Measurements from ENCODE around the gene LILRA6.
"Not testable (repeated sequence)": the region's sequence is repeated elsewhere in the genome, so short reads cannot be mapped to it uniquely, and the experiment has no call there.

The LILRA6 gene

DNA sequence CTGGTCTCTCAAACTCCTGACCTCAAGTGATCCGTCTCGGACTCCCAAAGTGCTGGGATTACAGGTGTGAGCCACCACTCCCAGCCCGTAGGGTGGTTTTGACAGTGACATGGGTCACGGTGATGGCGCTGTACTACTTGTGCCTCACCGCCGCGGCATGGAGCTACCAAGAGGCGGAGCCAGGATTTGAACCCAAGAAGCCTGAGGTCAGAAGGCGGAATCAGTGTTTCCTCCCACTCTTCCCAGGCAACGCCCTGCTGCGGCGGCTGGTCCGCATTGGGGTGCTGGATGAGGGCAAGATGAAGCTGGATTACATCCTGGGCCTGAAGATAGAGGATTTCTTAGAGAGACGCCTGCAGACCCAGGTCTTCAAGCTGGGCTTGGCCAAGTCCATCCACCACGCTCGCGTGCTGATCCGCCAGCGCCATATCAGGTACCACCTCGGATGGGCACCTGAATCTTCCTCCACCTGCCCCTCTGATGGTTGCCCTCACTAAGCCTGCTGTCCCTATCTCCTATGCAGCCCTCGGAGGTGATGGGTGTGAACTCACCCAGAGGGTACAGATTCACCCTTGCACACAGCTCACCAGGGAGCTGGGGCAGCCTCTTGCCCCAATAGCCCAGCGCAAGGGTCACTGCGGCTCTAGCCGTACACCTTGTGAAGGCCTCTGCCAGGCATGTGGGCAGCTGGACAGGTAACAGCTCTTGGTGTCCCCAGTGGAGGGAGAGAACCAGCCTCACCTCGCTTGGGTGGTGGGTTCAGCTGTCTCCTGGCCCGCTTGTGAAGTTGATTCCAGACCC is 36.4 kb downstream of the LILRA6 start:
- DNase-seq = no peak

DNA sequence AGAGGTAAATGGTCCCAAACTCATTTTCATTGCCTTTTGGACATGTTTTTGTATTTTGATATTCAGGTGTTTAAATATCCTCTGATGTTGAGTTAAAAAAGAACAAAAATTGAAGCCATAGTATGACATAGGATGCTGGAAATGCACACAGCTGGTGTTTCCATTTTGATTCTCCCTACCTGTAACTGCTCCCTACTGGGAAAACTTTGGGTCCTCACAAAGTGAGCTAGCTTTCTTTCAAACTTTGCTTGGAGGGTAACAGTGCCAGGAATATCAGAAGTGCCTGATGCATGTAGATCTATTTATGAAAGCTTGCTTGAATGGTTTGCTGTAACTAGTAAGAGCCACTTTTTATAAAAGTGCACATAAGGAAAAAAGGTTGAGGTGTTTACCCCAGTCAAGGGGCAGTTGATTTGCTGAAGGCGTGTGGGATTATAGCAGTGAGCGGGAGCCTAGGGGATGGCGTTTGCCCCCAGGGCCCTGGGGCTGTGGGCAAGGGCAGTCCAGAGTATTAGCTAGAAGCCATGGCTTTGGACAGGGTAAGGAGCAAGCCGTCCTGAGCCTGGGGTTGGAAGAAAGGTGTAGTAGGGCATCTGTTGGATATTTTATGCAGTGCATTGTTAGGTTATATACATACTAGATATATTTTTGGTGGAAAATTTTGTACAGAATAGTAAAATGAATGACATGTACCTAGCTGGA is 37.7 kb downstream of the LILRA6 start:
- no peak for DNase-seq

DNA sequence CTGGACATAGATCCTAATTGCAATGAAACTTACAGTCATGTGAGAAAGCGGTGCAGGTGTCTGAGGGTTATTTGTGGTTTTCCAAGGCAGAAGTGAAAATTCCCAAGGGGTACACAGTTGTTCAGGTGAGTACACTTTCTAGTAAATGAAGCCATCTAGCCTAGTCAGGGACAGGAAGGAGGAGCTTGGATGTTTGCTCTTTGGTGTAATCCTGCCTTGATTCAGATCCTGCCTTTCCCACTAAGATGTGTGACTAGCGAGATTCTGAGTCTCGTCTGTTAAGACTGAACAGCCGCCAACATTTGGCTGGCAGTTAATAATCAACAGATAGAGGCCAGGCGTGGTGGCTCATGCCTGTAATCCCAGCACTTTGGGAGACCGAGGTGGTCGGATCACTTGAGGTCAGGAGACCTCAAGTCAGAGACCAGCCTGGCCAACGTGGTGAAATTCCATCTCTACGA is 39.4 kb downstream of the LILRA6 start:
- no peak for DNase-seq

DNA sequence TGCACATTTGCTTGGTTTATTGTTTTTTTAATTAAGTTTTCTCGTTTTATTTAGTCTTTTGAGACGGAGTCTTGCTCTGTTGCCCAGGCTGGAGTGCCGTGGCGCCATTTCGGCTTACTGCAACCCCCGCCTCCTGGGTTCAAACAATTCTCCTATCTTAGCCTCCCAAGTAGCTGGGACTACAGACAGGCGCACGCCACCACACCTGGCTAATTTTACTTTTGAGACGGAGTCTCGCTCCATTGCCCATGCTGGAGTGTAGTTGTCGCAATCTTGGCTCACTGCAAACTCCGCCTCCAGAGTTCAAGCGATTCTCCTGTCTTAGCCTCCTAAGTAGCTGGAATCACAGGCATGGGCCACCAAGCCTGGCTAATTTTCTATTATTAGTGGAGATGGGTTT is 40.6 kb downstream of the LILRA6 start:
- no peak for DNase-seq

DNA sequence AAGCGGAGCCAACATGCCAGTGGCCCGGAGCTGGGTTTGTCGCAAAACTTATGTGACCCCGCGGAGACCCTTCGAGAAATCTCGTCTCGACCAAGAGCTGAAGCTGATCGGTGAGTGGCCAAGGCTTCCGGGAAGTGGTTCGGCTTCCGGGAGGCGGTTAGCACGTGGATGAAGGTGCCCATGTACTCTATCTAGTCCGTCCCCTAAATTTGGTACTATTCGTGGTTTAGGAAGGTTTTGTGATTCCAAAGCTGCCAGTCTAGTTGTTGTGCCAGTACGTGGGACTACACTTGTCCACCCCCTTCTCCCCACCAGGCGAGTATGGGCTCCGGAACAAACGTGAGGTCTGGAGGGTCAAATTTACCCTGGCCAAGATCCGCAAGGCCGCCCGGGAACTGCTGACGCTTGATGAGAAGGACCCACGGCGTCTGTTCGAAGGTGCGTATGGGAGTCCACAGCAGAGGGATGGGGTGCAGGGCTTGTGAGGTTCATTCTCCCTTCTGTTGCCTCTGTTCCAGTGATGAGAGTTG is 41.4 kb downstream of the LILRA6 start:
- no peak for DNase-seq

DNA sequence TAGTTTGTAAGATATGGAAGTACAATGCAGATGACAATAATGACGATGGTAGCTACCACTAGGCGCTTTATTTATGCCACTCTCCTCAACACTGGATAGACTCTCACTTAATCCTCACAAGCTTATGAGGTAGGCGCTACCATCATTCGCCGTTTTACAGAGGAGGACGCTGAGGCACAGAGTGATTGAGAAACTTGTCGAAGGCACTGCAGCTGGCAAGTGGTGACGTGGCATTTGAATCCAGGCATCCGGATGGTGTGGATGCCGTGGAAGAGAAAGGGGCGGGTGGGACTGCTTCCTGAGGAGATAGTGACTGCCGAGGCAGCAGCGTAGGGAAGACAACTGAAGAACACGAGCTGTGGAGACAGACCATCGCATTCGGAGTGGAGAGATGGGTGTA is 43.2 kb downstream of the LILRA6 start:
- no peak for DNase-seq

DNA sequence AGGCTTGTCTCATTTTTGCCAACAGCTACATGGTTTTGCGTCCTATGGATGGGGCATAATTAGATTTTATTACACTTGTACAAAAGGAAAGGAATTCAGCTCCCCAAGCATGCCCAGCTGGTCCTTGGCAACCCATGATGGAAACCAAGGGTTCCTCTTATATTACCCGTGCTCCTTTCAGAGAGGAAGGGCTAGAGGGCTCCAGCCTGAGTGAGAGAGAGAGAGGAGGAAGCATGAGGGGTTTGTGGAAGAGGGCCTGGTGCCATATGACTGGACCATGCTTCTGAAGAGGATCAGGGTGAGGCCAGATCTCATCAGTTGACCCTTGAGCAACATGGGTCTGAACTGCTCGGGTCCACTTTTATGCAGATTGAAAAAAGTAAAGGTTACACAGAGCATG is 45.5 kb downstream of the LILRA6 start:
- no peak for DNase-seq

DNA sequence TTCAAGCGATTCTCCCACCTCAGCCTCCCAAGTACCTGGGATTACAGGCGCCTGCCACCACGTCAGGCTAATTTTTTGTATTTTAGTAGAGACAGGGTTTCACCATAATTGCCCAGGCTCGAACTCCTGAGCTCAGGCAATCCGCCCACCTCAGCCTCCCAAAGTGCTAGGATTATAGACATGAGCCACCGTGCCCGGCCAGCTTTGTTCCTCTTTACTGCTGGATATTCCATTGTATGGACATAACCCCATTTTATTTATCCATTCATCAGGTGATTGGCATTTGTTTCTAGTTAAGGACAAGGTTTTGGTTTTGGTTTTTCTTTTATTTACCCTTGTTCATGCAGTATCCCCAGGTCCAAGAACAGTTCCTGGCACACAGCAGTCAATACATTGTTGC is 46.1 kb downstream of the LILRA6 start:
- no peak for DNase-seq

DNA sequence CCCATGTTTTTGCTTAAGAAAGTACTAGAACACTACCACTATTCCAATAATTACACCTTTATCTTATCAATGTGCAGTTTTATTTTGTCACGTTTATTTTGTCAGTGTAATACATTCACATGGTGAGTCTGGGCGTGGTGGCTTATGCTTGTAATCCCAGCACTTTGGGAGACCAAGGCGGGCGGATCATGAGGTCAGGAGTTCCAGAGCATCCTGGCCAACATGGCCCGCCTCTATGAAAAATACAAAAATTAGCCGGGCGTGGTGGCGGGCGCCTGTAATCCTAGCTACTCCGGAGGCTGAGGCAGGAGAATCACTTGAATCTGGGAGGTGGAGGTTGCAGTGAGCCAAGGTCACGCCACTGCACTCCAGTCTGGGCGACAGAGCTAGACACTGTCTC is 48.1 kb downstream of the LILRA6 start:
- DNase-seq = not testable (repeated sequence)

DNA sequence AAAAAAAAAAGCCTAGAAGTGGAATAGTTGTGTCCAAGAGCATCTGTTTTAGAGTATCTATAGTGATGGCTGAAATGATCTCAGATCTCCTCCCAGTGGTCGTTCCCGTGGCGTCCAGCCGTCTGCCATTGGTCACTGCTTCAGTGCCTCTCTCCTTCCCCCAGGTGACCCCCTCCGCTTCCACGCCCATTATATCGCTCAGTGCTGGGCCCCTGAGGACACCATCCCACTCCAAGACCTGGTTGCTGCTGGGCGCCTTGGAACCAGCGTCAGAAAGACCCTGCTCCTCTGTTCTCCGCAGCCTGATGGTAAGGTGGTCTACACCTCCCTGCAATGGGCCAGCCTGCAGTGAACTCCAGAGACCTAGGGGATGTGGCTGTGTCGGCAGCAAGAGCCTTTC is 49.6 kb downstream of the LILRA6 start:
- no peak for DNase-seq

DNA sequence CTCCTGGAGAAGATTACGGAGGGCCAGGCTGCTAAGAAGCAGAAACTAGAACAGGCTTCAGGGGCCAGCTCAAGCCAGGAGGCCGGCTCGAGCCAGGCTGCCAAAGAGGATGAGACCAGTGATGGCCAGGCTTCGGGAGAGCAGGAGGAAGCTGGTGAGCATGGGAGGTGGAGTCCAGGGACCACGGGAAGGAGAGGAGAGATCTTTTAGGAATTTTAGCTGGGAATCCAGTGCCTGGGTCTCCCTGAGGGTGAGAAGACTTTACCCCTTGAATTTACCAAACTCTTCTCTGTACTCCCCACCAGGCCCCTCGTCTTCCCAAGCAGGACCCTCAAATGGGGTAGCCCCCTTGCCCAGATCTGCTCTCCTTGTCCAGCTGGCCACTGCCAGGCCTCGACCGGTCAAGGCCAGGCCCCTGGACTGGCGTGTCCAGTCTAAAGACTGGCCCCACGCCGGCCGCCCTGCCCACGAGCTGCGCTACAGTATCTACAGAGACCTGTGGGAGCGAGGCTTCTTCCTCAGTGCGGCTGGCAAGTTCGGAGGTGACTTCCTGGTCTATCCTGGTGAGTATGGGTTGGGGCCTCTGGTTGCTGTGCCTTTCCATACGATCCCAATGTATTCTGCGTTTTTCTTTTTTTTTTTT is 50.7 kb downstream of the LILRA6 start:
- no peak for DNase-seq

DNA sequence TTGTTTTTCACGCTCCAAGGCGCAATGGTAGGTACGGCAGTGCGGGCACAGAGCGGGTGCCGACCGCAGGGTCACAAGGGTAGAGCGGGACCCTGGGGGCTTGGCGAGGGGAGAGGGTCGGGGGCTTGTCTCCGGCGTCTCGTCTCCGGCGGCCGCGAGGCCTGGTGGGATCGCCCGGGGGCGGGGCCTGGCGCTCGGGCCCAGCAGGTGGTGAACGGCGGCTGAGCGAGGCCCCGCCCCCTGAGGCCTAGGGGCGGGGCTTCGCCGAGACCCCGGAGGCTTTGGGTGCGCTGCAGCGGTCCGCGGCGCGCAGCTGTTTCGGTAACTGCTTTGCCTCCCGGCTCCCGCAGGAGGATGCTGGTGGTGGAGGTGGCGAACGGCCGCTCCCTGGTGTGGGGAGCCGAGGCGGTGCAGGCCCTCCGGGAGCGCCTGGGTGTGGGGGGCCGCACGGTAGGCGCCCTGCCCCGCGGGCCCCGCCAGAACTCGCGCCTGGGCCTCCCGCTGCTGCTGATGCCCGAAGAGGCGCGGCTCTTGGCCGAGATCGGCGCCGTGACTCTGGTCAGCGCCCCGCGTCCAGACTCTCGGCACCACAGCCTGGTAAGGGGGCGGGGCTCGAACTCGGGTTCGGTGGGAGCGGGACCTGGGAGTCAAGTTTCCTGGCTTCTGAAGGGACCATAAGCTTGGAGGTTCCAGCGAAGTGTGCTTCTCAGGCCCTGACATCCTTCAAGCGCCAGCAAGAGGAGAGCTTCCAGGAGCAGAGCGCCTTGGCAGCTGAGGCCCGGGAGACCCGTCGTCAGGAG is 51.4 kb downstream of the LILRA6 start, which contains the start of gene TSEN34:
TSS of gene TSEN34 (plus strand) at position 298 of the 800 bp plus-strand sequence. CDS start at position 355, 57 bp downstream.
- DNase-seq = peak; percentile 91

DNA sequence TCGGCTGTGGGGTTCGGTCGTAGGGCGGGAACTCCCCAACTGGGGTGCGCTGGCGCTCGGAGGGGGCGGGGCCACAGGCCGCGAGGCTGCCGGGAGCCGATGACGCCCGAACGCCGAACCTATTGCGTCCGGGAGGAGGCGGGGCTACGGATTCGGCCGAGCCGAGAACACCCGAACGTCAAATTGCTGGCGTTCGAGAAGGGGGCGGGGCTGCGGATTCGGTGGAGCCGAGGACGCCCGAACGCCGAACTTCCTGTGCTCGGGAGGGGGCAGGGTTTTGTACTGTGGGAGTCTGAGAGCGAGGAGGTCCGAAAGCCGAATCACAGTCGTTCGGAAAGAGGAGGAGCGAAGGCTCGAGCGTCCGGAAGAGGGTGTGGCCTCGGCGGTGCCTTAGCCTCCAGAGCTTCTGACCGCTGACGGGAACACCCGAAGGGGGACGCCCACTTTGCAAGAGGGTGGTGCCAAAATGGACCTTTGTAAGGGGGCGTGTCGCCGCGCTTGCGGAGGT is 52.0 kb downstream of the LILRA6 start:
- DNase-seq = peak; percentile 100

DNA sequence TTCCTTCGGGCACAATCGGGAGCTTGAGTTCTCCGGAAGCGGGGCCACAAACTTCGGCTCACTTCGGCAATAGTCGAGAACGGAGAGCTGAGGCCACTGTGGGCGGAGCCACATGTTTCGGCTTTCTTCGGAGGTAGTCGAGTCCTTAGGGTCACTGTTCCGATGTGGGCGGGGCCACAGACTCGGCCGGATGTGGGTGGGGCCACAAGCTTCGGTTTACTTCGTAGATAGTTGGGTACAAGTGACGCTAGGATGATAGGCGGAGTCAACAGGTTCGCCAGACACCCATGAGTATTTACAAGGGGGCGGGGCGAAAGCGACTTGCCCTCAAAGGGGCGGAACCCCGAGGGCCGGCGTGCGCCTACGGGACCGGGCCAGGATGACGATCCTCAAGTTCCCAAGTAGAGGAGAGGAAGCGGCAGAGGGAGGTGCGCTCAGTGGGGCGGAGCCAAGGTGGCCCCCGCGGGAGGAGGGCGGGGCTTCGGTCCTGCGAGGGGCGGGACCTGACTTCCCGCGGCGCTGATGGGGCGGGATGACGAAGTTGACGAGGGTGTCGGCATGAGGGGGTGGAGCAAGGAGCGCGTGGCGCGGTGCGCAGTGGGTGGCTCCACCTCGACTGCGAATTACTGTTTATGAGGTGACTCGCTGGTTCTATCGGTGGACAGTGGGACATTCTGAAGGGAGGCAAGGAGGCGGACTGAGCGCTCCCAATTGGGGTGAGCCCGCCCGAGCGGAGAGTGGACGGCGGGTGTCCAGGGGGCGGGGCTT is 52.7 kb downstream of the LILRA6 start:
- peak; percentile 100 for DNase-seq

DNA sequence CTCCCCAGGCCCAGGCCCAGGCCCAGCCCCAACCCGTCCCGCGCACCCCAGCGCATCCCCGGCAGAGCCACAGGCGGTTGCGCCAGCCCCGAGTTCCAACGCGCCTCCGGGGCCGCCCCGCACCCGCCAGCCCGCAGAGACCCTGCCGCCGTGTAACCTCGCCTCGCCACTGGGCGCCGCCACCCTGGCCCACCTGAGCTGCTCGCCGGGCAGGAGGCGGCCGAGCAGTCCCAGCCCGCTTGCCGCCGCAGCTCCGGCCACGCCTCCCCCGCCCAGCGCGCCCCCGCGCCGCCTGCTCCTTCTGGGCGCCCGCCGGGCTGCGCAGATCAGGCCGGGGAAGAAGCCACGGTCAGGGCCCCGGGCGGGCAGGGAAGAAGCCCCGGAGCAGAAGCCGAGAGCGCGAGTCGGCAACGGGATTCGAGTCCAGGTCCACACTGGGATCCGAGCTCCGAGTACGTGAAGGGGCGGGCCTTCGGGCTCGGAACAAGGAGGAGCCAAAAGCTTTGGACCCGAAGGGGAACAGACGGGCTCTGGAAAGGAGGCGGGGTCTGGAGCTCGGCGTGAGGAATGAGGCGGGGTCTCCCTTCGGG is 53.4 kb downstream of the LILRA6 start, which contains the start of gene MBOAT7:
TSS of gene MBOAT7 (minus strand) at position 436 of the 590 bp plus-strand sequence. CDS start 1,072 bp downstream, outside the sequence.
- DNase-seq = no peak

DNA sequence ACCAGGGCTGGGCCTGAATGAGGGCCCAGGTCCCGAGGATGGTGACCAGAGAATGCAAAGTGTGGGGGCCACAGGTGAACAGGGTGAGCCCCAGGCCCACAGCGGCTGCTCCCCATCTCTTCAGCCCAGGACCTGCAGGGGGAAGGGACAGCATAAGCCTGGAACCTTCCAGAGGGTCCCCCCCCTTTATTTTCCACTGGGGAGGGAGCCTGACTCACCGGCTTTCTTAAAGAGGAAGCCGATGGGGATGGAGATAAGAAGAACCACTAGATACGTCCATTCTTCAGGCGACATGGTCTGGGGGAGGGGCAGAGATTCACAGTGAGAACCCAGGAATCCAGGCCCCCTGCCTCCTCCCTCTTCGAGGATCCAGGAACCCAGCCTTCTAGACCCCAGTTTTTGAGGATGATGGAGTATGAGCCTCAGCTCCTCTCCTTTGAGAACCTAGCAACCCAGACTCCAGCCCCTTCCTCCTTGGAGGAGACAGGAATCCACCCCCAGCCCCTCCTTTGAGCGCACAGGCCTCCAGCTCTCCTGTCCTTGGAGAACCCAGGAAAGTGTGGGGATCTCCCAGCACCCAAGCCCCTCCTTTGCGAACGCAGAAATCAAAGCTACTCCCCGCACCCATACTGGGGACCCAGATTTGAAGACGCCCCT is 54.2 kb downstream of the LILRA6 start:
- DNase-seq = peak; percentile 70

DNA sequence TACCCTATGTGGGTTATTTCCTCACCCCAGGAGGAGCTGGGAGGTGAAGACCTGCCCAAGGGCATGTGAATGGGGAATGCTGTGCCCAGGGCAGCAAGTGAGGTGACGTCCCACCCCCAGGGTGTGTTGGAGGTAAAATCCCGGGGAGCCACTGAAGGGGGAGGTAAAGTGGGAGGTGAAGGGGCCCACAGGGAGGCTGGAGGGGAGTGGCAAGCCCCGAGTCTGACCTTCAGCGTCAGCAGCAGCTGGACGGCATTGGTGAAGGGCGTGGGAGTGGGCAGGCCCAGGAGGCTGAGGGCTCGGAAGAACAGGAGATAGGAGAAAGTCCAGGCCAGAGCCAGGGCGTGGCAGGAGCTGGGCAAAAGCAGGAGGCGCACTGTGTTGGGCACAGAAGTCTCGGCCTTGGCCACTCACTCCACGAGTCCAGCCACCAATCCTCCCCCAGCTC is 55.6 kb downstream of the LILRA6 start:
- no peak for DNase-seq
